Peyer's patch (tissue), 4 donors: ENCODE measurements around the gene TMPRSS13.

Source experiments
- CTCF ChIP-seq, 6 experiments: fragments of 450-650 bp in 4 of 6; fragments of 200-600 bp in 2 of 6; sonication (generic) in 1 of 6; IDR thresholded peaks; one replicate each; pipeline ENCODE4 v1.5.1; 2017 to 2019; ENCODE audit warnings: antibody characterized with exemption in 6 of 6, mild to moderate bottlenecking in 3 of 6, moderate library complexity in 1 of 6
- POLR2A ChIP-seq, 2 donors: fragments of 450-650 bp; IDR thresholded peaks; one replicate each; pipeline ENCODE4 v1.5.1; 2017; ENCODE audit warnings: antibody characterized with exemption in 2 of 2, mild to moderate bottlenecking in 2 of 2, moderate library complexity in 2 of 2

GRCh38 chr11:117881217-117881616, 48.0 kb downstream of the TMPRSS13 start:
- TF ChIP-seq CTCF (IDR thresholded peaks at IDR 0.05) (no peak), POLR2A (IDR thresholded peaks at IDR 0.05) (no peak)
